ENCODE results near the gene NAA10.

NAA10 gene

DNA sequence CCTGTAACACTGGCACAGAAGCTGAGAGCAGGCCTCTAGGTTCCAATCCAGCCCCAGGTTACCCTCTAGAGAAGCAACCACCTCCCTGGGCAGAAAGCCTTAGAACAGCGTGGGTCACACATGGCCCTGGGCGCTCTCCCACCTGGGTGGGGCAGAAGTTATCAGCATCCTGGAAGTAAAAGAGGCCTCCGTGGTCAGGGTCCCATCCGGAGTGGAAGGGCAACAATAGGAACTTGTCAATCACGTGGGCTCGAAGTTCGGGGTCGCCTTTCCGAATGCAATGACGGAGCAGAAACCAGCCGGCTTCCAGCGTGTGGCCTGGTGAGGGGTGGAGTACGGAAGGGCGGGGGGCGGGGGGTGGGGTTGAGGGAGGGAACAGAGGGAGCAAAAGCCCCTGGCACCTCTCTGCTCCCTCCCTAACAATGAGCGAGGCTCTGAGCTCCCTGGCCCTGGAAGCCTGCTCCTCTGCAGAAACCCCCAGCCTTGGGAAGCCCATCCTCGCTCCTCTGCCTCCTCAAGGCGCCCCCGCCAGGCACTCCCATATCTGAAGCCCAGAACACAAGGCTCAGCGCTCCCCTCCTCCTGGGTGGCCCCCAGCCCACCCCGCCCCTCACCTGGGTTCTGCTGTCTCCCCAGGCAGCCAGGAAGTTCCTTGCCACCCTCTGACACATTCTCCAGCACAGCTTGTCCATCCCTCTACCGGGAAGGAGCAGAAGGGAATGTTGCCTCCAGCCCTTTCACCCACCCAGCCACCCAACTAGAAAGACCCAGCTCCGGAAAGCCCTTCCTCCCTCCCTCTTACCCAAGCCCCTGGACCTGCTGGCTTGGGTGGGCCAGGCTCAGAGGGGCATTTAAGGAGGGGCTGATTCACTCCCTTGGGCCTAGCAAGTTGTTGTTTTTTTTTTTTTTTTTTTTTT lies 6.8 kb upstream of the NAA10 start:
- H3K4me3 ChIP-seq (ENCODE audit: insufficient read depth in 1 of 2, low read depth in 1 of 2, low read length in 2 of 2), result peak overlapping the region in 1 of 2 experiments; percentile 46

DNA sequence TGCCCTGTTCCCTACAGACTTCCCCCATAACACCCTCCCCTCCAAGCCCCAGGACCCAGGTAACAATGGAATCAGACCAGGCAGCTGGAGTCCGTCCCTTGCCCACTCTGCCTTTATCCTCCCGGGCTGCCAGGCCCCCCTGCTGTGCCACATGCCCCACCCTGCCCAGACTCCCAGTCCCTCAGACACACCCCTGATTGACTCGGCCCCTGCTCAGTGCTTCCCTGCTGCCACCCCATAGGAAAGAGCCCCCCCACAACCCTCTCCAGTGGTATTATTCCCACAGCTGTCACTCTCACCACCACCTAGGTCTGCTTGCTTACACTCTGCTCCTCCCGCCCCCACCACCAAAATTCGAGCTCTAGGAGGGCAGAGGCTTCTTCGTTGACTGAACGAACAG lies 4.7 kb upstream of the NAA10 start:
- H4K8ac ChIP-seq (ENCODE audit: low read length), result no peak overlapping the region
- no peak for DNase-seq
- 72% methylated on average over 7 of the region's 7 CpGs for WGBS
- no peak overlapping the region for H3K4me3 ChIP-seq (ENCODE audit: insufficient read depth in 1 of 2, low read depth in 1 of 2, low read length in 2 of 2)
- H2AK5ac ChIP-seq (ENCODE audit: low read length, severe bottlenecking), result no peak overlapping the region
- H3K79me1 ChIP-seq (replicated peaks; ENCODE audit: low read length, poor library complexity, severe bottlenecking), result no peaks in the 10 kb centered on the region
- H3K23ac ChIP-seq (ENCODE audit: low read length in 2 of 2), result no peak overlapping the region
- no peak overlapping the region for H3K14ac ChIP-seq (ENCODE audit: low read length in 2 of 2)
- no peak overlapping the region for H2BK12ac ChIP-seq (ENCODE audit: low read length in 2 of 2)
- H3K18ac ChIP-seq (ENCODE audit: low read depth in 1 of 2, low read length in 2 of 2), result no peak overlapping the region
- no peaks in the 10 kb centered on the region for H3K9me3 ChIP-seq (ENCODE audit: control insufficient read depth, low read length)
- no peaks in the 10 kb centered on the region for H3K36me3 ChIP-seq (ENCODE audit: control insufficient read depth in 1 of 2, insufficient read depth in 2 of 2, low read depth in 1 of 2, low read length in 2 of 2)
- no peak overlapping the region for H2AFZ ChIP-seq (ENCODE audit: low read depth, low read length)
- H3K27me3 ChIP-seq (ENCODE audit: control insufficient read depth in 1 of 2, insufficient read depth in 1 of 2, low read length in 2 of 2), result peaks cover 0 to 14% of the 10 kb centered on the region in 2 experiments
- H3K9ac ChIP-seq (ENCODE audit: low read length), result no peak overlapping the region
- H3K4ac ChIP-seq (ENCODE audit: low read depth in 1 of 2, low read length in 2 of 2), result no peak overlapping the region
- H2BK120ac ChIP-seq (ENCODE audit: low read depth, low read length), result no peak overlapping the region
- H2BK15ac ChIP-seq (ENCODE audit: low read depth, poor library complexity, severe bottlenecking), result no peak overlapping the region
- H4K91ac ChIP-seq (ENCODE audit: low read length), result no peak overlapping the region
- H3K27ac ChIP-seq (ENCODE audit: low read length, poor library complexity, severe bottlenecking), result no peak overlapping the region
- no peak overlapping the region for H2BK5ac ChIP-seq (ENCODE audit: low read depth, low read length, poor library complexity, severe bottlenecking)
- peaks cover 14% of the 10 kb centered on the region for H3K4me1 ChIP-seq (ENCODE audit: control insufficient read depth, insufficient read depth, low read depth, low read length)
- no peak overlapping the region for H3K4me2 ChIP-seq (ENCODE audit: low read length, poor library complexity, severe bottlenecking)

More for the DNA sequence above, 6.8 kb upstream of the NAA10 start:
- no peak for DNase-seq
- Histone ChIP-seq H3K18ac (ENCODE audit: low read depth in 1 of 2, low read length in 2 of 2) (peak overlapping the region in 1 of 2 experiments; percentile 24), H3K9ac (ENCODE audit: low read length) (peak overlapping the region; percentile 54), H3K27ac (ENCODE audit: low read length, poor library complexity, severe bottlenecking) (no peak overlapping the region), H3K79me1 (replicated peaks; ENCODE audit: low read length, poor library complexity, severe bottlenecking) (no peaks in the 10 kb centered on the region), H3K23ac (ENCODE audit: low read length in 2 of 2) (no peak overlapping the region), H2AFZ (ENCODE audit: low read depth, low read length) (no peak overlapping the region), H2BK5ac (ENCODE audit: low read depth, low read length, poor library complexity, severe bottlenecking) (no peak overlapping the region), H3K14ac (ENCODE audit: low read length in 2 of 2) (no peak overlapping the region), H3K4me2 (ENCODE audit: low read length, poor library complexity, severe bottlenecking) (no peak overlapping the region), H4K91ac (ENCODE audit: low read length) (no peak overlapping the region), H2BK12ac (ENCODE audit: low read length in 2 of 2) (no peak overlapping the region), H3K9me3 (ENCODE audit: control insufficient read depth, low read length) (no peaks in the 10 kb centered on the region), H3K27me3 (ENCODE audit: control insufficient read depth in 1 of 2, insufficient read depth in 1 of 2, low read length in 2 of 2) (peaks cover 0 to 14% of the 10 kb centered on the region in 2 experiments), H2BK120ac (ENCODE audit: low read depth, low read length) (no peak overlapping the region), H3K4ac (ENCODE audit: low read depth in 1 of 2, low read length in 2 of 2) (no peak overlapping the region), H2BK15ac (ENCODE audit: low read depth, poor library complexity, severe bottlenecking) (no peak overlapping the region), H2AK5ac (ENCODE audit: low read length, severe bottlenecking) (no peak overlapping the region), H3K4me1 (ENCODE audit: control insufficient read depth, insufficient read depth, low read depth, low read length) (peaks cover 12% of the 10 kb centered on the region), H3K36me3 (ENCODE audit: control insufficient read depth in 1 of 2, insufficient read depth in 2 of 2, low read depth in 1 of 2, low read length in 2 of 2) (peaks cover 0 to 6% of the 10 kb centered on the region in 2 experiments), H4K8ac (ENCODE audit: low read length) (no peak overlapping the region)
- WGBS, result 75% methylated on average over 9 of the region's 23 CpGs

DNA sequence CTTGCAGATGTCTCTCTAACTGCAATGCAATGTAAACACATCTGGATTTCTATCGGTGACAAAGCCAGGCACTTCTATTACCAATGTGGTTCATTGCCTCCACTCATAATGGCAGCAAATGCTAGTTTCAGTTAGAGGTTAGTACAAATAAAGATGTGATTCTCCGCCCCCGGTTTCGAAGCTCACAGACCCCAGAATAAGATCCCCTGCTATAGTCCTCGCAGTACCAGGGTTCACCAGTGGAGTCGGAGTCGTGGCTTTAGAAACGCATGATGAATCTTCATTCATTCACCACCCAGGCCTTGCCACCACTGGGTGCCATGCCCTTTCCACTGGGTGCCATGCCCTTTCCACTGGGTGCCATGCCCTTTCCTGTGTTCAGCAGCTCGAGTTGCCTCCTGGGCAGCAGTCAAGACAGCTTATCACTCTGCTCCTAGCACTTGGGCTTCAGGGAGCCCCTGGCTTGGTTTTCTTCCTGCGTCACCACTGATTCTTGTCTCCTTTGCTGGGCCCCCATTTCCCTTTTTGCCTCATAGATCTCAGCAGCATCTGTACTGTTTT lies 3.5 kb upstream of the NAA10 start:
- H2BK5ac ChIP-seq (ENCODE audit: low read depth, low read length, poor library complexity, severe bottlenecking), result no peak overlapping the region
- H3K18ac ChIP-seq (ENCODE audit: low read depth in 1 of 2, low read length in 2 of 2), result no peak overlapping the region
- 94% methylated on average over 9 of the region's 10 CpGs for WGBS
- no peak overlapping the region for H3K9ac ChIP-seq (ENCODE audit: low read length)
- no peak overlapping the region for H2BK120ac ChIP-seq (ENCODE audit: low read depth, low read length)
- H3K36me3 ChIP-seq (ENCODE audit: control insufficient read depth in 1 of 2, insufficient read depth in 2 of 2, low read depth in 1 of 2, low read length in 2 of 2), result no peaks in the 10 kb centered on the region
- H2AFZ ChIP-seq (ENCODE audit: low read depth, low read length), result no peak overlapping the region
- no peak overlapping the region for H4K8ac ChIP-seq (ENCODE audit: low read length)
- no peaks in the 10 kb centered on the region for H3K79me1 ChIP-seq (replicated peaks; ENCODE audit: low read length, poor library complexity, severe bottlenecking)
- no peak overlapping the region for H3K23ac ChIP-seq (ENCODE audit: low read length in 2 of 2)
- H3K4me1 ChIP-seq (ENCODE audit: control insufficient read depth, insufficient read depth, low read depth, low read length), result peaks cover 7% of the 10 kb centered on the region
- H3K4ac ChIP-seq (ENCODE audit: low read depth in 1 of 2, low read length in 2 of 2), result no peak overlapping the region
- no peak overlapping the region for H3K14ac ChIP-seq (ENCODE audit: low read length in 2 of 2)
- no peak overlapping the region for H2BK15ac ChIP-seq (ENCODE audit: low read depth, poor library complexity, severe bottlenecking)
- no peaks in the 10 kb centered on the region for H3K9me3 ChIP-seq (ENCODE audit: control insufficient read depth, low read length)
- H3K27me3 ChIP-seq (ENCODE audit: control insufficient read depth in 1 of 2, insufficient read depth in 1 of 2, low read length in 2 of 2), result peaks cover 0 to 11% of the 10 kb centered on the region in 2 experiments
- no peak for DNase-seq
- H3K4me3 ChIP-seq (ENCODE audit: insufficient read depth in 1 of 2, low read depth in 1 of 2, low read length in 2 of 2), result no peak overlapping the region
- H3K4me2 ChIP-seq (ENCODE audit: low read length, poor library complexity, severe bottlenecking), result no peak overlapping the region
- H3K27ac ChIP-seq (ENCODE audit: low read length, poor library complexity, severe bottlenecking), result no peak overlapping the region
- no peak overlapping the region for H4K91ac ChIP-seq (ENCODE audit: low read length)
- no peak overlapping the region for H2BK12ac ChIP-seq (ENCODE audit: low read length in 2 of 2)
- no peak overlapping the region for H2AK5ac ChIP-seq (ENCODE audit: low read length, severe bottlenecking)

DNA sequence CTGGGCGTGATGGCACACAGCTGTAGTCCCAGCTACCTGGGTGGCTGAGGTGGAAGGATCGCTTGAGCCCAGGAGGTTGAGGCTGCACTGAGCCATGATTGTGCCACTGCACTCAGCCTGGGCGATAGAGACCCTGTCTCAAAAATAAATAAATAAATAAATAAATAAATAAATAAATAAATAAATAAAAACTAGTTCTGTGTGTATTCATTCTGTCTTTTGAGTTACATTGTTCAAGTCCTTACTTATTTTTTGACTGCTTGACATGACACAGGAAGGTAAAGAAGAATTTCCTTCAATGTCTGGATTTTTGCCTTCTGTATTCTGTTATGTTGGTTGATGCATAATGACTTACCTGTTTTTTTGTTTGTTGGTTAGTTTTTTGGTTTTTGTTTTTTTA lies 2.2 kb upstream of the NAA10 start:
- H3K9me3 ChIP-seq (ENCODE audit: control insufficient read depth, low read length), result no peaks in the 10 kb centered on the region
- H2AFZ ChIP-seq (ENCODE audit: low read depth, low read length), result no peak overlapping the region
- no peak overlapping the region for H3K4me2 ChIP-seq (ENCODE audit: low read length, poor library complexity, severe bottlenecking)
- no peak overlapping the region for H2BK15ac ChIP-seq (ENCODE audit: low read depth, poor library complexity, severe bottlenecking)
- H3K14ac ChIP-seq (ENCODE audit: low read length in 2 of 2), result no peak overlapping the region
- DNase-seq, result no peak
- H3K79me1 ChIP-seq (replicated peaks; ENCODE audit: low read length, poor library complexity, severe bottlenecking), result no peaks in the 10 kb centered on the region
- H3K4me3 ChIP-seq (ENCODE audit: insufficient read depth in 1 of 2, low read depth in 1 of 2, low read length in 2 of 2), result no peak overlapping the region
- WGBS, result 100% methylated on average over 1 of the region's 3 CpGs
- peaks cover 5 to 8% of the 10 kb centered on the region in 2 experiments for H3K36me3 ChIP-seq (ENCODE audit: control insufficient read depth in 1 of 2, insufficient read depth in 2 of 2, low read depth in 1 of 2, low read length in 2 of 2)
- H4K8ac ChIP-seq (ENCODE audit: low read length), result no peak overlapping the region
- no peak overlapping the region for H3K4ac ChIP-seq (ENCODE audit: low read depth in 1 of 2, low read length in 2 of 2)
- no peak overlapping the region for H4K91ac ChIP-seq (ENCODE audit: low read length)
- peaks cover 0 to 11% of the 10 kb centered on the region in 2 experiments for H3K27me3 ChIP-seq (ENCODE audit: control insufficient read depth in 1 of 2, insufficient read depth in 1 of 2, low read length in 2 of 2)
- peaks cover 9% of the 10 kb centered on the region for H3K4me1 ChIP-seq (ENCODE audit: control insufficient read depth, insufficient read depth, low read depth, low read length)
- no peak overlapping the region for H2AK5ac ChIP-seq (ENCODE audit: low read length, severe bottlenecking)
- H2BK5ac ChIP-seq (ENCODE audit: low read depth, low read length, poor library complexity, severe bottlenecking), result no peak overlapping the region
- no peak overlapping the region for H3K27ac ChIP-seq (ENCODE audit: low read length, poor library complexity, severe bottlenecking)
- no peak overlapping the region for H3K9ac ChIP-seq (ENCODE audit: low read length)
- H3K23ac ChIP-seq (ENCODE audit: low read length in 2 of 2), result no peak overlapping the region
- no peak overlapping the region for H2BK12ac ChIP-seq (ENCODE audit: low read length in 2 of 2)
- H3K18ac ChIP-seq (ENCODE audit: low read depth in 1 of 2, low read length in 2 of 2), result no peak overlapping the region
- no peak overlapping the region for H2BK120ac ChIP-seq (ENCODE audit: low read depth, low read length)

All from mesenchymal stem cell (in vitro differentiated cells and primary cell).